Erythroblast (primary cell): ENCODE measurements around the gene EPC2.
"Not testable (repeated sequence)": the region's sequence is repeated elsewhere in the genome, so short reads cannot be mapped to it uniquely, and the experiment has no call there.

Experiments used
- DNase-seq, 2 experiments: peaks; one replicate each; lab custom pipeline; 2025; lab: John Stamatoyannopoulos, UW
- GATA1 ChIP-seq: IDR thresholded peaks from 2 replicates; pipeline ENCODE4 v1.6.1; 2011; ENCODE audit warnings: low read depth, mild to moderate bottlenecking, control low read depth, low read length, moderate library complexity
- POLR2A ChIP-seq: IDR thresholded peaks from 2 replicates; pipeline ENCODE4 v1.6.1; 2011; ENCODE audit warnings: mild to moderate bottlenecking, low read length

Gene EPC2

DNA sequence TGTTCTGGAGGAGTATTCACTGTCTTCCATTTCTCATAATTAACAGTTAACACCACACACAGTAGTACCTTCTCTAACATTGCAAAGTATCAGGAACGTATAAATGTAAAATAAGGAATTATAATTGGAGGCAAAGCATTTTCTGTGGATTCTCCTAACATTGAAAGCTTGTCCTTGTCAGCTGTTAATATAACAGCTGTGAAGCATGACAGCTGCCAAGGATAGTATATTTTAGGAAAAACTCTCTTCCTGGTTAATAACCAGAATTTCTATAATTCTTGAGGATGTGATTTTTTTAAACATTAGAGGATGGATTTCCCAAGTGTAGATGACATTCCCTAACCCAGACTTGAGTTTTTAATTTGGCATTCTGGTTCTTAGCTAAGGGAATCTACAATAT, 110.3 kb downstream of the EPC2 start:
- no peak for TF ChIP-seq GATA1
- TF ChIP-seq POLR2A, result no peak
- DNase-seq, result no peak

DNA sequence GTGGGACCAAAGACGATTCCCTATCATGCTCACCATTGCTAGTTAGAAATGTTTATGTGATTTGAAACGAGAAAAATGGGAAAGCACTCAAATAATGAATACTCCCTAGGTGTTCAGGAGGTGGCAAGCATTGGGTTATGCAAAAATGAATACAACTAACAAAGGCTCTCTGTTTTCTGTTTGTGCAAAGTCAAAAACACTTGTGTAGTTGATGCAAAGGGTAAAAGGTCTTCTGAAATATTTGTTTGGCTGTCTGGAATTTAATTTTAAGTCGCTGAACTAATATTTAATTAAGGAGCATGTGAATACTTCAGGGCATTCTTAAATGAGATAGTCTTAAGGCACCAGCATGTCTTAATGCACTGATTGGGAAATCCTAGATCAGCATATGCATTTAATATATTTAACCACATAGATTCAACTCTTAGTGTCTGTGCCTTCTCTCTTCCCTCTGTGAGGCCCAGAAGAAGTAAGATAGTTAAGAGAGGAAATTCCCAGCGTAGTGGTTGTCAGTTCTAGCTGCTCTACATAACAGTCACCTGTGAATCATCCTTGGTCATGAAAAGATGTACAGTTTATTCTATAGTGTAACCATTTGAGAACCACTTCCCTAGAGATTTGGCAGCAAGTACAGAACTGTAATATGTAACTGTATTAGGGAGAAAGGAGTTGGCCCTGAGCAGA, 111.9 kb downstream of the EPC2 start:
- no peak for TF ChIP-seq POLR2A
- DNase-seq, result no peak

DNA sequence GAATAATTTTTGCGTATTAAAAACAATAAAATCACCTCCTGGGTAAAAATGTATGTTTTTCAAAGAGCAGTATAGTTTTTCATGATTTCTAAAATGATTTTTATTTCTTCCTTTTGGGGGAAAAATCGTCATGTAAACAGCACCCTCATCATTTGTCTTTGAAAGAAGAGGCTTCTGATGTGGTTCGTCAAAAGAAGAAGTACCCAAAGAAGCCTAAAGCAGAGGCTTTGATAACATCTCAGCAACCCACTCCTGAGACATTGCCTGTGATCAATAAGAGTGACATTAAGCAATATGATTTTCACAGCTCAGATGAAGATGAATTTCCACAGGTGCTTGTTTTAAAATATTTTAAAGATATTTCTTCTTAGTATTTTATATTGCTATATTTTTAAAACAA, 120.3 kb downstream of the EPC2 start:
- no peak for TF ChIP-seq GATA1
- TF ChIP-seq POLR2A, result no peak
- DNase-seq, result no peak

DNA sequence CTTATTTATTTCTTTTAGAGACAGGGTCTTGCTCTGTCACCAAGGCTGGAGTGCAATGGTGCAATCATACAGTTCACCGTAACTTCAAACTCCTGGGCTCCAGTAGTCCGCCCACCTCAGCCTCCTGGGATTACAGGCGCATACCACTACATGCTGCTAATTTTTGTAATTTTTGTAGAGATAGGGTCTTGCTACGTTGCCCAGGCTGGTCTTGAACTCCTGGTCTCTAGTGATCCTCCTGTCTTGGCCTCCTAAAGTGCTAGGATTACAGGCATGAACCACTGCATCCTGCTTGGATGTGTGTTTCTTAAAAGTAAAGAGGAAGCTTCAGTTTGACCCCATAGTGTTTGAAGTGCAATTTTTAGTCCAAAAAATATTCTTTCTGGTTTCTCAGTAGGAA, 125.5 kb downstream of the EPC2 start:
- TF ChIP-seq GATA1, result no peak
- TF ChIP-seq POLR2A, result no peak
- DNase-seq, result no peak

DNA sequence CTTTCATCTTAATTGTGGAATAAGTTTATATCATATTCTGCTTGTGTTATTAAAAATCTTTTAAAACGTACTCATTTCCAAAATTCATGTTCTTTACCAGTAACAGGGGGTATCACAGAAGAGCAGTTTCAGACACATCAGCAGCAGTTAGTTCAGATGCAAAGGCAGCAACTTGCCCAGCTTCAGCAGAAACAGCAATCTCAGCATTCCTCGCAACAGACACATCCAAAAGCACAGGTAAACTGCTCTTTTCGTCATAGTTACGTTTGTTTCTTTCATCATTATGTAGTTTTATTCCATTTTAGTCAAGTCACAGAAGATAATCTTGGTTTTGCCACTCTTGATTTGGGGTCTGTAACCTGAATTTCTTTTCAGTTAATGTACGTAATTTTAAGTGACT, 137.0 kb downstream of the EPC2 start:
- TF ChIP-seq GATA1 (no peak), POLR2A (no peak)
- DNase-seq, result no peak

DNA sequence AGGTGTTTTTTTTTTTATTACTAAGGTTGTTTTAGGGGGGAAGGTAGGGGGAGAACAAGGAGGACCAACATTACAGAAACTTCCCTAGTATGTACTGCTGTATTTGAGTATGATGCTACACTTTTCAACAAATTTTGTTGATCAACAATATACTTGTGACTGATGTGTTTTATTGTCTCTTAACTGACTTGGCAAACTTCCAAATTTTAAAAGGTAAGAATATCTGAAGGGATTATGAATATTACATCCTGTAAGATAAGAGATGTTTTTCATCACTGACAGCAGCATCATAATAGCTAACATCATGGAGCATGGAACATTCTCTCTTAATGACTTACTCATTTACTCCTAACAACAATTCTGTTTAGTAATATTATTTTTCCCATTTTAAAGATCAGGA, 144.5 kb downstream of the EPC2 start:
- TF ChIP-seq POLR2A, result no peak
- no peak for TF ChIP-seq GATA1
- DNase-seq, result no peak

DNA sequence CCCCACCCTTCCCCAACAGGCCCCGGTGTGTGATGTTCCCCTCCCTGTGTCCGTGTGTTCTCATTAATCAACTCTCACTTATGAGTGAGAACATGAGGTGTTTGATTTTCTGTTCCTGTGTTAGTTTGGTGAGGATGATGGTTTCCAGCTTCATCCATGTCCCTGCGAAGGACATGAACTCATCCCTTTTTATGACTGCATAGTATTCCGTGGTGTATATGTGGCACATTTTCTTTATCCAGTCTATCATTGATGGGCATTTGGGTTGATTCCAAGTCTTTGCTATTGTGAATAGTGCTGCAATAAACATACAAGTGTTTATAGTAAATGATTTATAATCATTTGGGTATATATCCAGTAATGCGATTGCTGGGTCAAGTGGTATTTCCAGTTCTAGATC, 145.6 kb downstream of the EPC2 start:
- not testable (repeated sequence) for DNase-seq

DNA sequence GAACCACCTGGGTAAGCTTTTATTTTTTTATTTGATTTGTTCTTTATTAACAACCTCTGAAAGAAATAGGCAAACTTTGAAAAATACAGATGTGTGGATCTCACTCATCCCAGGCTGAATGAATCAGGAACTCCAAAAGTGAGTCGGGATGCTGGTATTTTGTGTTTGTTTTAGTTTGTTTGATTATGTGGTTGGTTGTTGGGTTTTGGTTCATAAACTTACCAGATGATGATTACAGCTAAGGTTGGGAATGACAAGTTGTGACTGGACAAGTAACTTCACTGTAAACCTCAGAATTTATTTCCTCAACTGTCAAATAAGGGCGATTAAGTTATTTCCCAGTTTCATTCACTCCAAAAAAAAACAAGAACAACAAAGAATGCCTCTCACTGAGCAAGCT, 150.0 kb downstream of the EPC2 start:
- no peak for DNase-seq
- TF ChIP-seq GATA1 (no peak), POLR2A (no peak)

DNA sequence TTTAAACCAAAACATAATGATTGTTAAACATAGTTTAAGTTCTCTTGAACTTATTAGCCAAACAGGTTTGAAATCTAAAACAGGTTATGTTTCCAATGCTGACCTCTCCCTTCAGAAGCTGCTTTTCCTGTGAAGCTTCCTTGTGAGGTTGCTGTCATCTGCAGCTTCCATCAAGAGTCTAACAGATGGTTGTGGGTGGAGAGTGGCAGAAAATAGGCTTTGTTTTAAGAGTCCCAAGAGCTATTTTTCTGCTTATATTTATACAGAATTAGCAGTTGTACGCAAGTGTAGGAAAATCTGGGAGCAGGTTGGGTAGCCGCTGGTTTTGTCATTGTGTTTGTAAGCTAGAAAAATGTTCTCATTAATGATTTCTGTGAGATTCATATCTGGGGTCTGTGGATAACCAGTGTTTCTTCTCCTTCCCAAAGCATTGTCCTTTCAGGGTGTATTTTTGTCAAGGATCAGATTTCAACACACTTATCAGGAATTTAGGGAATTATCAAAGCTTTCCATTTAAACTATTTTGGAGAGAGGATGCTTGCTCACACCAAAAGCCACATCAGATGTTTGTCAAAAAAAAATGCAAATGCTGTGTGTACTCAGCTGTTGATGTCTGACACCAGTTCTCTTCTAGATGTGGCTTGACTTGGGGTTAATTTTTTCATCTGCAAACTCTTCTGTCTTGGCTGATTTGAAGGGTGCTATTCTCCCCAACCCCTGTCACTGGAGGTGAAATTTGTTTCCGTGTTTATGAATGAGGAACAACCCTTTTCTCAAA, 152.4 kb downstream of the EPC2 start:
- no peak for DNase-seq
- no peak for TF ChIP-seq POLR2A
- no peak for TF ChIP-seq GATA1

DNA sequence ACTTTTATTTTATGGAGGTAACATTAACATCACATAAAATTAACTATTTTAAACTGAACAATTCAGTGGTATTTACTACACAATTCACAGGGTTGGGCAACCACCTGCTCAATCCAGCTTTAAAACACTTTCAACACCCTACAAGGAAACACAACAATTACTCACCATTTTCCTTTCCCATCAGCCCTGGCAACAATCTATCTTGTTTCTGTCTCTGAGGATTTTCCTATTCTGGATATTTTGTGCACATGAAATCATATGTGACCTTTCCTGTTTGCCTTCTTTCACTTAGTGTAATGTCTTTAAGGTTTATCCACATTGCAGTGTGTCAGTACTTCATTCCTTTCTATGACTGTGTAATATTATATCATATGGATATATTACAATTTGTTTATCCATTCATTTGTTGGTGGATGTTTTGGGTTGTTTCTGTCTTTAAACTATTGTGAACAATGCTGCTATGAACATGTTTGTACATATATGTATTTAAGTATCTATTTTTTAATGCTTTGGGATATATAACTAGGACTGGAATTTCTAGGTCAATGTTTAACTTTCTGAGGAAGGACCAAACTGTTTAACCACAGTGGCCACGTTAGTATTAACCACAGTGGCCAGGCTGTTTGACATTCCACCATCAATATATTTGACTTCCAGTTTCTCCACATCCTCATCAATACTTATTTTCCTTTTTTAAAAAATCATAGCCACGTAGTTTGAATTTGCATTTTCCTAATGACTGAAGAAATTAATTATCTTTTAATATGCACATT, 158.1 kb downstream of the EPC2 start:
- TF ChIP-seq POLR2A (no peak), GATA1 (no peak)
- DNase-seq, result no peak

DNA sequence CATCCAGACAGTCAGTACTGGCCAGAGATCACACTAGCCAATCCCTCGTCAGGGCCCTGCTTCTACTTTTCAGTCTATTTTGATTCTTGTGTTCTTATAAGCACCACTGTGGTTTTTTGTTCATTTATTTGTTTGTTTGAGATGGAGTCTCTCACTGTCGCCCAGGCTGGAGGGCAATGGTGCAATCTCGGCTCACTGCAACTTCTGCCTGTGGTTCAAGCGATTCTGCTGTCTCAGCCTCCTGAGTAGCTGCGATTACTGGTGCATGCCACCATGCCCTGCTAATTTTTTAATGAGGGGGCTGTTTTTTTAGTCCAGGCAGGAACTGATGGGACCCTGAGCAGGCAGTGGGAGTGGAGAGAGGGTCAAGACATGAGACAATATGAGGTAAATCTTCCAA, 165.5 kb downstream of the EPC2 start:
- no peak for TF ChIP-seq GATA1
- no peak for TF ChIP-seq POLR2A
- DNase-seq, result no peak

DNA sequence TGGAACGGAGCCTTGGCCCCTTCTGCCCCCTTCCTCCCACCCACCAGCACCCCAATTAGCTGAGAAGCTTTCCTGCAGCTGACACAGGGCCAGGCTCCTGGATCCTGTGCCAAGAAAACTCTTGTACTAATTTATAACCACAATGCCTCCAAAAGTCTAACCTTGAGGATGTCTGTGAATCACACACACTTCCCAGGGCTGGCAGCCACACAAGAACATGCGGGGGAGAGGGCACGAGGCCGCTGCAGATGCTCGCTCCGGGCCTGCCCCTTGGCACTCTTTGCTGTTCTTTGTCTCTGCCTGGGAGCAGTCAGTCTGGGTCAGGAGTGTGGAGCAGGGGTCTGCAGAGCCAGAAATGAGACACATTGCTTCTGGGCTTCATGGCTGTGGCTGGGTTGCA, 167.8 kb downstream of the EPC2 start:
- TF ChIP-seq GATA1, result no peak
- TF ChIP-seq POLR2A, result no peak

DNA sequence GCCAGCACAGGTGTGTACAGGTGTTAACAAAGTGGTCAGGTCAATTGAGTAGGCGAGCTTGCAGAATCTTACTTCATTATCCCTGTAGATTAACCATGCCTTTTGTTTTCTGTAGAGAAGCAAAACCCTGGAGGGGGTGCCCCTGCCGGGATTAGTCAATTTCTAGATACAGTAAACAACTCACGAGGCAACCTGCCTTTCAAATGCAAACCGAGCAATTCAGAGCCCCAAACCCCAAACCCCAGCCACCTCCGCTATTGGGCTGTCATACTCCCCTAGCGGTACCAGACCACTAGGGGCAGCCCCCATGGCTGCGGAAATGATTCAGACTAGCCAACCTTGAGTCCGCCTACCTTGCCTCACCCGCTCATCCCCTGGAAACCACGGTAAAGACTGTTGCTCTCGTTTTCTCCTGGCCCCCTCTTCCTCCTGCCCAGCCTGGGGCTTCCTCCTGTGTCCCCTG, 169.1 kb downstream of the EPC2 start:
- TF ChIP-seq POLR2A (no peak), GATA1 (no peak)
- no peak for DNase-seq

More for the DNA sequence above, 167.8 kb downstream of the EPC2 start:
- DNase-seq, result no peak
